HG02973 (cell line): ENCODE measurements around the gene CARD9.
"Not testable (repeated sequence)": the region's sequence is repeated elsewhere in the genome, so short reads cannot be mapped to it uniquely, and the experiment has no call there.

Experiments used
- ATAC-seq: cut with Tn5 transposase; IDR thresholded peaks from one replicate; pipeline ENCODE4 v1.9.1; 2021; ENCODE audit warnings: moderate library complexity; ENCODE audit not compliant: unreplicated experiment

The CARD9 gene

DNA sequence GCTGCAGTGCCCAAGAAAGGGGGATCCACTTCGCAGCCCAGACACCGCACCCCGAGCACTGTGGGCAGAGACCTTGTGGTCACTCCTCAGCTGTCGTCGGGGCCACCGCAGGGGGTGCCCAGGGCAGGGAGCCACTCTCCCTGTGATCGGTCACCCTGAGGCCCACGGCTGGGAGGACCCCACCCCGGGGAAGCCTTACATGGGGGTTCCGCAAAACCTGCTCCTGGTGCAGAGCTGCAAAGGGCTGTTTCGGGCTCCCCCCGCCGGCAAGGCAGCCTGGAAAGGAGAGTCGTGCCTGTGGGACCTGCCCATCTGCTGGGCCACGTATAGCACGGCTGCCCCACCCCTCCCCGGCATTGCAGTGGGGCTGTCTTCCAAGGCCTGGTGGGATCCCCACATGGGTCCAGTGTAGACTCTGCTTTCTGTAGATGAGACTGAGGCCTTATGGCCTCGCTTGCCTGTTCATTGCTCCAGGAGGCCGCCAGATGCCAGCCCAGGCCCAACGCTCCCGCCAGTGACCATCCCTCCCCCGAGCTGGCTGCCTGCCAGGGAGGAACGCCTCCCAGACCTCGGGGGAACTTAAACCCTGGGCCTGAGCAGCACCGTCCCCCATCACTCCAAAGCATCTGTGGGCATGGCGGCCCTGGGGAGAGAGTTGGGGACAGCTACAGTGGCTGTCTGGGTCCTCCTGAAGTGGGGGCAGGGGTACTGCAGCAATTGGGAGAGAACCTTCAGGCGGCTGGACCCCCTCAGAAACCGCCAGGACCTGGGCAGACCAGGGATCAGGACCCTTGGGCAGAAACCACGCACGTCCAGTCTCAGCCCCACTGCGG lies 8.3 kb downstream of the CARD9 start:
- ATAC-seq = no peak

DNA sequence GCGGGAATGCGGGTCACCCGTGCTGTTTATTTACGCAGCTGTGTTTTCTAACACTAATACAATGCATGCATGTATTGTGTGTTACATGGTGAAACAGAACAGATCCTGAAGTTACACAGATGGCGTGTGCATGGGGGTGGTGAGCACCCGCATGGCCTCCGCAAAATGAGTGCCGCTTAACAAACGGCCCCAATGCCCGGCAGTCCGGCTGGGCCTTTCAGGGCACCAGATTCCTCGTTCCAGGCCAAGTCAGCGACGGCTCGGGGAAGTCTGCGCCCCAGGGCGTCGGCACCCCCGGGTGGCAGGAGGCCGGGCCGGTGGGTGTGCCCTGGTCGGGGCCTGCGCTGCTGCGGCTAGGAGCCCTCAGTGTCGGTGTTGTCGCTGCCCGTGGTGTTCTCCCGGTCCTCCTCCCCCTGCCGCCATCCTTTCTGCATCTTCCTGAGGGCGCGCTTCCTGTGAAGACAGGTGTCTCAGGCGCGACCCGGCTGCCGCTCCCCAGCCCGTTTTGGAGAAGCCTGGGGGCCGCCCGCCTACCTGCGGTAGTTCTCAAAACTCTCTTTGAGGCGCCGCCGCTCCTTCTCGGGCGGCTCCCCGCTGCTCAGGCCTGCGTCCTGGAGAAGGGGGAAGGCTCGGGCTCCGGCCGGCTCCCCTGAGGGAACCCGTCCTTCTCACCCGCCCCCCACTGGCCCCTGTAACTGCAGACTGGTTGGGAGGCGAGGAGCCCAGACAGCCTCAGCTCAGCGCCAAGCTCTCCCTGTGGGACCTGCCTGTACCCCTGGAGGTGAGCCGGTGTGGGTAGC lies 9.3 kb downstream of the CARD9 start:
- peak; percentile 2 for ATAC-seq

DNA sequence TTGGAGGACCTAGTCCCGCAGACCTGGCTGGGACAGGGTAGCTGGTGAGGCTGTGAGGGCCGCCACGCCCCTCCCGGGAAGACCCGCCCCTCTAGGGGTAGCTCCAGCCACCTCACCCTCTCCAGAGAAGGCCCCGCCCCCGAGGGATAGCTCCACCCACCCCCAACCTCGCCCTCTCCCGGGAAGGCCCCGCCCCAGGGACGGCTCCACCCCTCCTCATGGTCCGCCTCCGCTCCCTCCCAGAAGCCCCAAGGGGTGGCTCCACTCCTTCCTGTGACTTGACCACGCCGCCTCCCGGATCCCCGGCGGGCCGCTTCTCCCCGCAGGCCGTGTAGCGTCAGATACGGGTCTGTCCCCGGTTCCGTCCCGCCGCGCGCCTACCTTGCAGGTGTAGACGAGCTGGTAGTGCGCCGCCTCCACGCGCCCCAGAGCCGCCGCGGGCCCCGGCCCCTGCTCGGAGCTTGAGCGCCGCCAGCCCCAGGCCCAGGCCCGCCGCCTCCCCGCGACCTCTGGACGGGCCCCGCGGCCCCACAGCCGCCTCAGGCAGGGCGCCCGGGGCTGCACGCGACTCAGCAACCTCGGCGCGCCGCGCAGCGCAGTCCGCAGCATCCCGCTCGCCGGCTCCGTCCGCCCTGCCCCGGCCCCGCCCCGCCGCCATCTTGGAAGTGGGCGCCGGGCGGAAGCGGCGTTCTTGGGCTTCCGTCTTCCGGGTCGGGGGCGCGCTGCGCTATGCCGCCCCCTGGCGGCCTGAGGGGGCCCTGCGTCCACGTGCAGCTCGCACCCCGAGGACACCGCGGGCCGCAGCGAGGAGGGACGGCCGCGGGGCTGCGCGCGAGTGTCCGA lies 10.1 kb downstream of the CARD9 start, which contains the start of gene DNLZ:
TSS of gene DNLZ (minus strand) at position 639 of the 843 bp plus-strand sequence. CDS start at position 609, 30 bp downstream.
- ATAC-seq = peak; percentile 59

DNA sequence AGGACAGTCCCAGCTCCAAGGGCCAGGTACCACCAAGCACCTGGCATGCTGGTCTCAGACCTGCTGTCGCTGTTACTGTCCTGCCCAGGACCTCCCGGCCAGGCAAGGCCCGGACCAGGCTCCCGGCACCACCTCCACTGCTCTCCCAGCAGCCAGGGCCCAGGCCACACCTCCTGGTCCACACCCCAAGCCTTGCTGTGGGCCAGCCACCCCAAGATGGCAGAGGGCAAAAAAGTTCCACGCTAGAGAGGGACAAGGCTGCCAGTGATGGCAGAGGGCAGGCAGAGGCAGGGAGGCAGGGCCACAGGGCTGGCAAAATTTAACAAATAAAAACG lies 11.1 kb downstream of the CARD9 start:
- no peak for ATAC-seq

DNA sequence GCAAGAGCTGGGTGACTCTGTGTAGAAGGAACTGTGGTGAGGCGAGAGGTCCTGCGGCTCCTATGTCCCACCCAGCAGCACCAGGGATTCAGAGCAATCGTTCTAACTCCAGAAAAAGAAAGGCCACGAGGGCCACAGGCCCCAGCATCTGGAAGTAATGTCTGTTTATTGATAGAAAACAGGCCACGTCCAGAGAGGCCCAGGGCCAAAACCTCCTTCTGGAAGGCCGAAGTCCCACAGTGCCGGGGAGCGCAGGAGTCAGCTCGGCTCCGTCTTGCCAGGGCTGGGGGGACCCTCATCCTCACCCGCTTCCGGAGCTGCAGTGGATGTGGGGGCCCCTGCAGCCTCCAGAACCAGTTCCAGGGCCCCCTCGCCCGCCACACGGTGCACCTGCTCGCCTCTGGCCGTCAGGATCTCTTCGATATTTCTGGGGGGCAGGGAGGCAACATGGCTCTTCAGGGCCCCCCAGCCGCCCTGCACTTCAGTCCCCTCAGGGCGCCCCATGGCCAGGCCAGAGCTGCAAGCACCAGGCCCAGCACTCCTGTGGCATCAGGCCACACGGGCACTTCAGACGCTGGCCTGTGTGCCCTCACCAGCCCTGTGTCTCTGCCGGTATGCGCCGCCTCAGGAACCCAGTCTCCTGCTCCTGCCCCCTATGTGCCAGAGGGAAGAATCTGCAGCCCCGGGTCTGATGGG lies 11.6 kb downstream of the CARD9 start:
- ATAC-seq = no peak

DNA sequence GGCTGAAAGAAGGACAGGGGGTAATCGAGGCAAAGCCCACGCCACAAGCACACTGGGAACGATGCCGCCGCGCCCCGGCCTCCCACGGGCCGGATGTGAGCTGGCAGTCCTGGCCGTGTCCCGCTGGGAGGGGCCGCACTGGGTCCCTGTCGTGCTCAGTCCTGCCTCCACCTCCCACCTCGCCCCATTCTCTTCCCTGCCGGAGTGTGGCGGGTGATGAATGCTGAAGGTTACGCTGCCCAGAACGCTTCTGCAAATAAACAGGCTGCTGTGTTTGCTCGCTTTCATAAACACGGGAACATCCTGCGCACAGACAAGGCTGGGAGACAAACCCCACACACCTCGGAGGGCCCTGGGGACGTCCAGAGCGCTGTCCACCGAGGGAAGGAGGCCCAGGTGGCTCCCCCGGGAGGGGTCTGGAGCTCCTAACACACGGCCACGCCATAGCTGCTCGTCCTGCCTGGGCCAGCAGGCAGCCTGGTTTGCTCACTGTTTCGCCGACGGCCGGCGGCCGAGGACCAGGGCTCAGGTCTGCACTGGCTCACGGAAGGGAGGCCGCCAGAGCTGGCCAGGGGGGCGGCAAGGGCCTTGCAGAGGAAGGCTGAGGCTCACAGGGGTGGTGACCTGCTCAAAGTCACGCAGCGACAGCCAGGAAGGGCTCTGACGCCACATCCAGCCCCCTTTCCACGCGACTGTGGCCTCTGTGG lies 12.3 kb downstream of the CARD9 start:
- no peak for ATAC-seq

DNA sequence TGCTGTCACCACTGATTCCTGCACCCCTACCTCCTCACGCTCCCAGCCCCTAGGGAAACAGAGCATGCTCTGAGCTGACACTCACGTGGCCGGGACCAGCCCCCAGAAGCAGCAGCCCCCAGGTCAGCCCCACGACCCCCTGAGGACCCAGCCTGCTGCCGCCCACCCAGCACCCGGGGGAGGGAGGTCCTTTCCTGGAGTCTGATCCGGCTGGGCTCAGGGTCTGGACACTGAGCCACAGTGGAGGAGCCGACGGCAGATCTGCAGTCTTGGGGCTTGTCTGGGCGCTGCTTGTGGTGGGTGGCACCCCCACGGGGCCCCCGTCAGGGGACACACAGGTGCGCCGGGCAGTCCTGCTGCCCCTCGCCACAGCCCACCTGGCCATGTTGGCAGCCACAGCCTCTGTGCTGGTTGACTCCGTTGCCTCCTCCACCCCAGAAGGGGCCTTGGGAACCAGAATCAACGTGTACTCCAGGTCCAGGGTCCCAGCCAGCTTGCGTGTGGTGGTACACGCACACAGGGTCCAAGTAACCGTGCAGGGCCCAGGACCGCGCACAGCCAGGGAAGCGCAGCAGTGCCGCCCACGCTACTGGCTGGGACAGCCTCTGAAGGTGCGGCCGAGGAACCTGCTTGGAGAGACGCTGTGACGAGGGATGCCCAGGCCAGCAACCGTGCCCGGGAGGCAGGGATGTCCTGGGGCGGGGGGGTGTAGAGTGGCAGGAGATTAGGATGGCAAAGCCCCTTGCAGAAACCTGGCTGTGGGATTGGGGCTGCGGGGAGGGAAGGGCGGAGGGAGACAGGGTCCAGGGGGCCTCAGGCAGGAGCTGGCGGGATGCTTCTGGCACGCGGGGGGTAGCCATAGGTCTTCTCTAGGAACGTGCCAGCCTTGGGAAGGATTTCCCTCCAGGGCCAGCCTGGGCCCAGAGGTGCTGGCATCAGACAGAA lies 13.4 kb downstream of the CARD9 start:
- no peak for ATAC-seq

DNA sequence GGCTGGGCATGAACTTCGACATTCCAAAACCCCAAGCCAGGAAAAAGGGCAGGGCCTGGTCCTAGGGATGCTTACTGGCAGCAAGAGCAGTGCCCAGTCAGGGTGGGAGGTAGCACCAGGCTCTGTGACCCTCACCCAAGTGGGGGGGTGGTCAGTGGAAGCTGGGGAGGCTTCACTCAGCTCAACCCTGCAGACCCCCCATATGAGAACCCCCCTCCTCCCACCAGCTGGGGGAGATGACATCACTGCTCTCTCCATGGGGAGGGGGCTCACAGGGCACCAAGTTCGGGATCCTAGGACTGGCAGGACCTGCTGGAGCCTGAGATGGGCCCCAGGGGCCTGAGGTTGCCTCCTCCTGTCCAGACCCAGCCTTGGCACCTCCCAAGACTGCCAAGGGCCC lies 14.6 kb downstream of the CARD9 start:
- no peak for ATAC-seq

DNA sequence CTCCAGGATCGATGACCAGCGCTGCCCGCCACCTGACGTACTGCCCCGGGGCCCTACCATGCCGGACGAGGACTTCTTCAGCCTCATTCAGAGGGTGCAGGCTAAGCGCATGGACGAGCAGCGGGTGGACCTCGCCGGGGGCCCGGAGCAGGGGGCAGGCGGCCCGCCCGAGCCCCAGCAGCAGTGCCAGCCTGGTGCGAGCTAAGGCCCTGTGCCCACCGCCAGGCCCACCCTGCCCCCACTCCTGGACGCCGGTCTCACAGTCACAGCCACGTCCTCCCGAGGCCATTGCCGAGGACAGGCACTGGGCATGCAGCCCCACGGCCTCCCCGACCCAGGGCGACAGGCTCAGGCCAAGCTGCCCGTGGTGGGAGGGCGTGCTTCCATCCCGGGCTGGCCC lies 15.5 kb downstream of the CARD9 start:
- no peak for ATAC-seq

DNA sequence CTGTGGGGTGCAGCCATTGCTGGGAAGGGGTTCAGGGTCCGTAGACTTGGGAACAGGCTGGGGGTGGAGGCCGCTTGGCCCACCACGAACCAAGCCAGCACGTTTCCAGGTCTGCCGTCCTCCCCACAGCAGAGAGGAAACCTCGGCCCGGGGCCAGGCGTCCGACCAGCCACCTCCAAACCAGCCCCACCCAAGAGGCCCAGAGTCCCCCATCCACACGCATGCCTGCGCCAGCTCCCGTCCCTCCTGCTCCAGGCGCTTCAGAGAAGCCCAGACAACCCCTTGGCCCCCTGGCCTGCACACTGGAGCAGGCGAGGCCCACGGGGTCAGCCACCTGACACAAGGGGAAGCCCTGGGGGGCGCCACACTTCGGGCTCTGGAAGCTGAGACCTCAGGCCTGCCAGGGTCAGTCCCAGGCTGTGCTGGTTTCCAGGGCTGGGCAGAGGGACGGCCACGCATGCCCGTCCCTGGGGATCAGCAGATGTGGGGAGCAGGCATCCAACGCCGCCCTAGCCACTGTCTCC lies 16.2 kb downstream of the CARD9 start:
- ATAC-seq = no peak

DNA sequence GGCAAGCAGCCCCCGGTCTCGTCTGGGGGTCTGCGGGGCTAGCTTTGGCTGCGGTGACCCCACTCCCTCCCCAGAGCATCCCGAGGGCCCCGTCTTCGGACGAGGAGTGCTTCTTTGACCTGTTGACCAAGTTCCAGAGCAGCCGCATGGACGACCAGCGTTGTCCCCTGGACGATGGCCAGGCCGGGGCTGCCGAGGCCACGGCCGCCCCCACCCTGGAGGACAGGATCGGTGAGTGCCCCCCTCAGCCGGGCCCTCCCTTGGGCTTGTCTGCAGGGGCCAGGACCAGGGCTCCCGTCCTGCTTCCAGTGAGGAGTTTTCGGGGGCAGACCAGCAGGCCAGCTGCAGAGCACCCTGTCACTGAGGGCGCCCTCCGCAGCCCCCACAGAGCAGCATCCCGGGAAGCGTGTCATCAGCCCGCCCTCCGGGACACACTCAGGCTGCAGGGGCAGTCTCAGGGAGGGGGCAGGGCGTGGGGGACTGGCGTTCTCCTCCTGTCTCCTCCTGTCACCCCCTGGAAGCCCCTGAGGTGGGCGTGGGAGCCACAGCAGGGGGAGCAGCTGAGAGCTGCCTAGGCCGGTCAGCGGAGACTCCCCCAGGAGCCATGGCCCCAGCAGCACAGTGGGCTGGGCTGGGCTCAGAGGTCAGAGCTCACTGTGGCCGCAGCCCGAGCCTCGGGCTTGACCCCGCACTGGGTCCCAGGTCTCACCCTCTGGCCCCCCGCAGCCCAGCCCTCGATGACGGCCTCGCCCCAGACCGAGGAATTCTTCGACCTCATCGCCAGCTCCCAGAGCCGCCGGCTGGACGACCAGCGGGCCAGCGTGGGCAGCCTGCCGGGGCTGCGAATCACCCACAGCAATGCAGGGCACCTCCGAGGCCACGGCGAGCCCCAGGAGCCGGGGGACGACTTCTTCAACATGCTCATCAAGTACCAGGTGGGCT lies 17.6 kb downstream of the CARD9 start:
- no peak for ATAC-seq

DNA sequence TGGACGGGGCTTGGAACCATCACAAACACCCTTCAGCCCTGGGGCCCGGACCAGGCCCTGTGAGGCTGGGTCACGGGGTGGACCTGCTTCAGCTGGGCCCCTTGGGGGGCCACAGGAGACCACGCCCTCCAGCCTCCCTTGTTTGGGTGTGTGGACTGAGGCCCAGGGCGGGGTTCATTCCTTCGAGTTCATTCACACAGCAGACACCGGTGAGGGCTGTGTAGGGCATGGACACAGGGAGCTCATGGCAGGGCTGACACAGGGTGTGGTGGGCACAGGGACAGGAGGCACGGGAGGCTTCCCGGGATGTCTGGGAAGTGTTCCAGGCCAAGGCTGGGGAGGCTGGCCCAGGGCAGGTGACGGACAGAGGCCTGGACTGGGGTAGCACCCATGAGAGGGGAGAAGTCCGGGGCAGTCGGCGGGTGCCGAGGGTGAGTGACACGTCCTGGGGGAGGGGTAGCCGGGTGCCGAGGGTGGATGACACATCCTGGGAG lies 18.8 kb downstream of the CARD9 start:
- no peak for ATAC-seq

DNA sequence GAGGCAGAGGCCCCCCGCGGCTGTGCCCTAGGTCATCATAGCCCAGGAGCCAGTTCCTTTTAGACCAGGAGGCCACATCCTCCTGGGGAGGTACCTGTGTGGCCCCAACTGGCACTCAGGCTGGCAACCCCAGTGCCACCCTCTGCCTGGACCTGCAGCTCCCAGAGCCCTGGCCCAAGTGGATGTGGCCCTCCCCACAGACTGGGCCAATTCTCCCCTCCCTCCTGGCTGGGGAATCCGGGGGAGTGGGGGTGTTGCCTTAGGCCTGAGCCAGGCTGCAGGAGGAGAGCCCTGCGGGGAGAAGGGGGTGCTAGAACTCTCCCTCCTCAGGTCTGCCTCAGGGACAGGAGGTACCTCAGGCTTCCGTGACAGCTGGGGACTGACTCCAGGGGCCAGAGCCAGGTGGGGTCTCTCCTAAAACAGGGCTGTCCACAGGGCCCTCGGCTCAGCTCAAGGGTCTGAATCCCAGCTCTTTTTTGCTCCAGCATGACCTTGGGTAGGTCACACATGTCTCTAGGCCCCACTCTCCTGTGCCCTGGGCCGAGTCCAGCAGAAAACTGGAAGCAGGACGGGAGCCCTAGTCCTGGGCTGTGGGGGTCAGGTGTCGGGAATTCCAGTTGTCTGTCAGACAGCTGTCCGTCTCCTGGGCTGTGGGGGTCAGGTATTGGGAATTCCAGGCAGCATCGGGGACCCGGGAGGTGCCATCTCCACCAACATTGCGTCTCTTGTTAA lies 19.5 kb downstream of the CARD9 start:
- ATAC-seq = no peak

DNA sequence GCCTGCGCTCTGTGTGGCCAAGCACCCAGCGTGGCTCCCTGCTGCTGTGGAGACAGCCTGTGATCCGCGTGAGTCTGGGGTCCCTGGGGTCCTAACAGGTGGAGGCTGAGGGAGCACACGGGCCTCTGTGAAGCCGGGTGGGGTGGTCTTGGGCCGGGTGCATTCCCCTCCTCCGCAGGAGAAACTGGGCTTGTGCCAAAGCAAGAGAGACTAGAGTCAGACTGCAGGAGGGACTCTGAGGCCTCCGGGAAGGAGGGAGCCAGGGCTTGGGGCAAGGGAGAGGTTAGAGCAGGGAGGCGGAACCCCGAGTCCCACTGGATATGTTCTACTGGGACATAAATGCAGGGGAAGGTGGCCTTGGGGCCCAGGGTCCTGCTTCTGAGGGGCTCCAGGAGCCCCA lies 20.4 kb downstream of the CARD9 start:
- ATAC-seq = no peak

DNA sequence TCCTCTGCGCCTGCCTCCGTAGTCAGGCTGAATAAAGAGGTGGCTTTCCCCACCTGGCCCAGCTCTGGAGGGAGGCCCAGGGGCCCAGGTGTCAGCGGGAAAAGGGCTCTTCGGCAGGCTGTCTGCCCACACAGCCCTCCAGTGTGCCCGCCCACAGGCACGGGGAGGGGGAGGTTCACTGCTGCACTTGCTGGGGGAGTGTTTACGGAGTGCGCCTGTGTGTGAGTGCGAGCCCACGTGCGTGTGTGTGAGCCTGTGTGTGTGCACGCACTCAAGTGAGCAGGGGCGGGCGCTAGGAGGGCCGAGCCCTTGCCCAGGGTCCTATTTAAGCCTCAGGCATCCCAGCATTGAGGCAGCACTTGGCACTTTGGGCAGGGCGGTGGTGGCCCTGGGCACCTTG lies 20.8 kb downstream of the CARD9 start:
- ATAC-seq = no peak

DNA sequence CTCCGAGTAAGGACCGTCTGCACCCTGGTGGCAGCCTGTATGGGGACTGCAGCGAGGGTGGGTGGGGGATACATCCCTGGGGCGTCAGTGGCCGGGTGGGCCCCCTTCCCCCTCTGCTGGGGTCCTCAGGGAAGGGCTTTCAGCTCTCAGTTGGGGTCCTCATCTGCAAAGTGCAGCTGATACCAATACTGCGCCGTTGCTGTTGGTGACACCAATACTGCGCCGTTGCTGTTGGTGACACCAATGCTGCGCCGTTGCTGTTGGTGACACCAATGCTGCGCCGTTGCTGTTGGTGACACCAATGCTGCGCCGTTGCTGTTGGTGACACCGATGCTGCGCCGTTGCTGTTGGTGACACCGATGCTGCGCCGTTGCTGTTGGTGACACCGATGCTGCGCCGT lies 21.6 kb downstream of the CARD9 start:
- ATAC-seq = not testable (repeated sequence)

DNA sequence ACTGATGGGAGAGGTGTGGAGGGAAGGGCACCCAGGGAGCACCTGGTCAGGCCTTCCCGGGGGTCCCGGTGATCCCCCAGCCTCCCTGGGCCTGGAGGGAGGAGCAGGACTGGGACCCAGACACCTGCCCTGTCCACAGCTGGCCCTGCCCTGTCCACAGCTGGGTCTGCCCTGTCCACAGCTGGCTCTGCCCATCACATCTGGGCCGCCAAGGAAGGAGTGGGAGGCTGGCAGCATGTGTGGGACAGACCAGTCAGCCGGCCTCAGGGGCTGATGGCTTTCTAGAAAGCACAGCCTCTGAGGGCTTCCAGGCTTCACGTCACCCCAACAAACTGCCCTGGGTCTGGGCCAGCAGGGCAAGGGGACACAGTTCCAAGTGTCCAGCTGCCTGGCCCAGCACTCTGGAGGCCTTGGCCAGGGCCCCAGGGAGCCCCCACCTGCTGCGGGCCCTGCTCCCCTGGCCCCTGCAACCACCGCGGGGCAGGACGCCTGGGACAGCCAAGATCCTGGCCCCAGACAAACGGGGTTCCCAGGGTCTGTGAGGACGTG lies 22.1 kb downstream of the CARD9 start:
- ATAC-seq = no peak
